ENCODE results near the gene BTRC.

BTRC gene

GRCh38 chr10:101485681-101486554 lies 132.0 kb downstream of the BTRC start:
- DNase-seq = no peak

GRCh38 chr10:101487399-101487798 lies 133.4 kb downstream of the BTRC start:
- DNase-seq = no peak

GRCh38 chr10:101489355-101489754 lies 135.4 kb downstream of the BTRC start:
- no peak for DNase-seq

GRCh38 chr10:101490026-101490425 lies 136.1 kb downstream of the BTRC start:
- no peak for DNase-seq

GRCh38 chr10:101492205-101492604 lies 138.2 kb downstream of the BTRC start:
- DNase-seq = no peak

GRCh38 chr10:101492814-101493213 lies 138.8 kb downstream of the BTRC start:
- no peak for DNase-seq

- DNase-seq = no peak
Measured at GRCh38 chr10:101493249-101493648, 139.3 kb downstream of the BTRC start.

- DNase-seq = no peak
Measured at GRCh38 chr10:101493782-101494281, 139.9 kb downstream of the BTRC start.

- DNase-seq = no peak
Measured at GRCh38 chr10:101494650-101495049, 140.7 kb downstream of the BTRC start.

GRCh38 chr10:101495324-101495925 lies 141.5 kb downstream of the BTRC start:
- no peak for DNase-seq

- DNase-seq = no peak
Measured at GRCh38 chr10:101504438-101504837, 150.5 kb downstream of the BTRC start.

GRCh38 chr10:101506829-101507661 lies 153.1 kb downstream of the BTRC start:
- no peak for DNase-seq

- DNase-seq = no peak
Measured at GRCh38 chr10:101507828-101508227, 153.9 kb downstream of the BTRC start.

- no peak for DNase-seq
Measured at GRCh38 chr10:101511938-101512337, 158.0 kb downstream of the BTRC start.

GRCh38 chr10:101512738-101513137 lies 158.8 kb downstream of the BTRC start:
- DNase-seq = no peak

- no peak for DNase-seq
Measured at GRCh38 chr10:101513733-101514132, 159.8 kb downstream of the BTRC start.

GRCh38 chr10:101525848-101526247 lies 171.9 kb downstream of the BTRC start:
- DNase-seq = no peak

- no peak for DNase-seq
Measured at GRCh38 chr10:101529207-101529606, 175.2 kb downstream of the BTRC start.

GRCh38 chr10:101529725-101530553 lies 176.0 kb downstream of the BTRC start:
- no peak for DNase-seq

GRCh38 chr10:101535949-101536348 lies 182.0 kb downstream of the BTRC start:
- DNase-seq = no peak

GRCh38 chr10:101536800-101537199 lies 182.8 kb downstream of the BTRC start:
- DNase-seq = no peak

- no peak for DNase-seq
Measured at GRCh38 chr10:101538446-101538845, 184.5 kb downstream of the BTRC start.
